Ammon's horn (tissue), 1 donor: ENCODE results near the gene LYVE1.

Experiments
- DNase-seq: peaks from one replicate; pipeline ENCODE4 v3.0.0-alpha.2; 2016; ENCODE audit warnings: low spot score

The LYVE1 gene

GRCh38 chr11:10522276-10522675, 46.2 kb downstream of the LYVE1 start:
- DNase-seq: peak; percentile 53

DNA sequence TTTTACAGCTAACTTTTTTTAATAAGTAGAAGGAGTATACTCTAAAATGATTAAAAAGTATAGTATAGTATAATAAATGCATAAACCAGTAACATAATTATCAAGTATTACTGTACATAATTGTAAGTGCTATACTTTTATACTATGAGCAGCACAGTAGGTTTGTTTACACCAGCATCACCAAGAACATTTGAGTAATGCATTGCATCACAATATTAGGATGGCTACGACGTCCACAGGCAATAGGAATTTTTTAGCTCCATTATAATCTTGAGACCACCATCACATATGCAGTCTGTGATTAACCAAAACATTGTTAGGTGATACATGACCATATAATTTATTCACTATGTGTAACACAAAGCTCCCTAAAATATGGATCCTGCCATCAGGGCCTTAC, 47.9 kb downstream of the LYVE1 start:
- no peak for DNase-seq

GRCh38 chr11:10519630-10520029, 48.8 kb downstream of the LYVE1 start:
- DNase-seq: no peak

GRCh38 chr11:10518891-10519290, 49.6 kb downstream of the LYVE1 start:
- DNase-seq: peak; percentile 50

- no peak for DNase-seq
Observed at GRCh38 chr11:10518123-10518522, 50.3 kb downstream of the LYVE1 start.

- no peak for DNase-seq
Observed at GRCh38 chr11:10515418-10515817, 53.0 kb downstream of the LYVE1 start.

DNA sequence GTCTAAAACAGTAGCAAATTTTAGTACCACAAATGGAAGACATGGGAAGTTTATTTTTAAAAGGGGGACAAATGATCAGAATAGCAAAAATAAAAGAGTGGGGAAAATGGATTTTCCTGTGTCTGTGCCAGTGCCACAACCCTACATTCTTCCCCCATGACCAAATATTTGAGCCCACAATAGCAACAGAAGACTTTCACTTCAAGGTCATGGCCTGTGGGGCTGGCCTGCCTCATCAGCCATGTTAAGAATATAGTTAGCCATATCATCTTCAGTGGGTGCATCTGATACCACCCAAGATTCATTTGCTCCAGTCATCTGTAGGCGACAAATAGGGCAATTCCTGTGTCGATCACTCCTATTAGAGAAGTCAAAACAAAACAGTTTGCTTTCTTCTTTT, 53.8 kb downstream of the LYVE1 start:
- no peak for DNase-seq

- no peak for DNase-seq
Observed at GRCh38 chr11:10514202-10514601, 54.3 kb downstream of the LYVE1 start.

GRCh38 chr11:10511181-10511621, 57.3 kb downstream of the LYVE1 start:
- no peak for DNase-seq
